ENCODE measurements around the gene PHYHIPL.

- no peak for TF ChIP-seq CTCF (IDR thresholded peaks at IDR 0.05; ENCODE audit: control extremely low read depth in 1 of 3, insufficient read depth in 1 of 3, low read depth in 1 of 3, low read length in 3 of 3)
- TF ChIP-seq TCF12 (IDR thresholded peaks at IDR 0.05; ENCODE audit: low read depth, low read length) = no peak
- no peak for TF ChIP-seq BRCA1 (IDR thresholded peaks at IDR 0.05; ENCODE audit: low read depth, low read length)
- TF ChIP-seq CEBPB (IDR thresholded peaks at IDR 0.05; ENCODE audit: low read depth, low read length) = no peak
- no peak for TF ChIP-seq YY1 (IDR thresholded peaks at IDR 0.05; ENCODE audit: low read depth, low read length)
- TF ChIP-seq POLR2A (IDR thresholded peaks at IDR 0.05; ENCODE audit: control extremely low read depth in 1 of 2, low read depth in 2 of 2, low read length in 2 of 2) = no peak
- TF ChIP-seq SIN3A (conservative IDR thresholded peaks at IDR 0.05 in 1 of 2, IDR thresholded peaks at IDR 0.05 in 1 of 2; ENCODE audit: low read depth in 1 of 2, low read length in 2 of 2) = no peak
- TF ChIP-seq ATF2 (IDR thresholded peaks at IDR 0.05; ENCODE audit: low read length) = no peak
- no peak for TF ChIP-seq RFX5 (IDR thresholded peaks at IDR 0.05; ENCODE audit: borderline replicate concordance, low read depth, low read length)
- TF ChIP-seq EZH2 (IDR thresholded peaks at IDR 0.05; ENCODE audit: low read depth, low read length, severe bottlenecking) = peak; percentile 70
- no peak for TF ChIP-seq RAD21 (IDR thresholded peaks at IDR 0.05 in 1 of 2, conservative IDR thresholded peaks at IDR 0.05 in 1 of 2; ENCODE audit: low read depth in 2 of 2, low read length in 2 of 2)
- TF ChIP-seq MAX (IDR thresholded peaks at IDR 0.05) = no peak
- no peak for TF ChIP-seq SRF (IDR thresholded peaks at IDR 0.05; ENCODE audit: low read depth, low read length)
- TF ChIP-seq JUND (IDR thresholded peaks at IDR 0.05; ENCODE audit: low read length) = no peak
These were observed 754 bp upstream of the PHYHIPL start for GRCh38 chr10:59175538-59176240.
